ENCODE results near the gene MOG. TPM values are rescaled to one million over a fixed set of nuclear protein-coding genes. Genes with fewer than 3 reads are reported as not detected.

The MOG gene
- total and polyA plus RNA-seq, 9 donors: not detected

DNA sequence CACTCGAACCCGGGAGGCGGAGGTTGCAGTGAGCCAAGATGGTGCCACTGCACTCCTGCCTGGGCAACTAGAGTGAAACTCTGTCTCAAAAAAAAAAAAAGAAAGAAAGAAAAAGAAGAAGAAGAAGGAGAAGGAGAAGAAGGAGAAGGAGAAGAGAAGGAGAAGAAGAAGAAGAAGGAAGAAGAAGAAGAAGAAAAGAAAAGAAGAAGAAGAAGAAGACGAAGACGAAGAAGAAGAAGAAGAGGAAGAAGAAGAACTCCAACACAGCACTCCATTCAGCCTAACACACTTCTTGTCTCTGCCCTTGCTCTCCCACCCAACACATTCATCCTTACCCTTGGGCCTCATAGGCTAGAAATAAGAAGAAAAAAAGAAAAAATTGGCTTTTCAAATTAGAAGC is 17.1 kb downstream of the MOG start:
- H3K4me3 ChIP-seq (ENCODE audit: low read length): no peak overlapping the region
- DNase-seq: no peak
- no peak overlapping the region for H3K27ac ChIP-seq (ENCODE audit: low read length)
- peaks cover 4% of the 10 kb centered on the region for H3K27me3 ChIP-seq (ENCODE audit: control insufficient read depth, insufficient read depth, low read length)
- 100% methylated on average over 3 of the region's 5 CpGs for WGBS (ENCODE audit: insufficient coverage)
- H3K9me3 ChIP-seq (replicated peaks; ENCODE audit: control insufficient read depth, low read depth, low read length): no peaks in the 10 kb centered on the region
- H3K4me1 ChIP-seq (ENCODE audit: control insufficient read depth, insufficient read depth, low read length): no peaks in the 10 kb centered on the region
- H3K36me3 ChIP-seq (ENCODE audit: control insufficient read depth, insufficient read depth, low read length): no peaks in the 10 kb centered on the region

DNA sequence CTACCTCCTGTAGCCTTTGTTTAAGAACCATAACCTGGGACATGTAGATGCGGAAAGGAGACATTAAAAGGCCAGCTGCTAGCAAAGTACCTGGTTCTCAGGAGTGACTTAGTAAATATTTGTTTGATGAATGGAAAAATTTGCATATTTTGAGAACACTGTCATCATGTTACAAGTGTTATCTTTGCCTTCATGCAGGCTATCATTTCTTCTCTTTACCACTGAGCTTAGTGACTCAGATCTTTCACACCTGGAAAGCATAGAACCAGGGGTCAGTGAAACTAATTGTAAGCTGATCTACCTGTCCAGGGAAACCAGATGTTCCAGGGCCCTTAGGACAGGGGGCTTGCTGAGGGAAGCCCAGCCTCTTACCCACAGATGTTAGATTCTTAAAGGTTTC is 18.7 kb downstream of the MOG start:
- no peak overlapping the region for H3K27ac ChIP-seq (ENCODE audit: low read length)
- no CpG with 5 or more reads among the region's 1 CpG for WGBS (ENCODE audit: insufficient coverage)
- no peaks in the 10 kb centered on the region for H3K9me3 ChIP-seq (replicated peaks; ENCODE audit: control insufficient read depth, low read depth, low read length)
- DNase-seq: no peak
- peaks cover 10% of the 10 kb centered on the region for H3K27me3 ChIP-seq (ENCODE audit: control insufficient read depth, insufficient read depth, low read length)
- no peak overlapping the region for H3K4me3 ChIP-seq (ENCODE audit: low read length)
- no peaks in the 10 kb centered on the region for H3K4me1 ChIP-seq (ENCODE audit: control insufficient read depth, insufficient read depth, low read length)
- no peaks in the 10 kb centered on the region for H3K36me3 ChIP-seq (ENCODE audit: control insufficient read depth, insufficient read depth, low read length)

DNA sequence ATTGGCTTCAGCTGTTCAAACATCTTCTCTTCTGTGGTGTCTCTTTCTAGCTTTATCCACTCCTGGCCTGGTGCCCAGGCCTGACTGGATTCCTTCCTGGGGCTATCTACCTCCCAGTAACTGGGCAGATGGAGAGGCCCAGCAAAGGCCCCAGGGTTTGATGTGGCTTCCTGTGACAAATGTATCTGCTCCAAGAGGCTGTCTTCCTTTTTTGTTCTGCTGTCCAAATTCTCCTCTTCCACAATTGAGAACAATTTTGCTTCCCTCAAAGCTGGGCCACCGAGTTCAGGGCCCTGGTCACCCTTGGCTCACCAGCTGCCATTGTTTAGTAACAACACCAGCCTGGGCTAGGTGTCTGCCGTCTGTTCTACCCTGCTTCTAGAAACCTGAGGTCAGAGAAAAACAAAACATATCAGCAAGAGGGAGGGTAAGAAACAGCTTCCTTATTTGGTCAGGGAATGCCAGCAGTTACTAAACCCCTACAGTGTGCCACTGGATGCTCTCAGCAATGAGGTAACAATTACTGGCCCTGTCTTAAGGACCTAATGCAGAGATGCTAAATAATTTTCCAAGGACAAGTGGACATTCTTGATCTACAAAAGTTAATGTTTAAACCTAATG is 20.2 kb downstream of the MOG start:
- H3K27ac ChIP-seq (ENCODE audit: low read length): no peak overlapping the region
- no CpG with 5 or more reads among the region's 2 CpGs for WGBS (ENCODE audit: insufficient coverage)

DNA sequence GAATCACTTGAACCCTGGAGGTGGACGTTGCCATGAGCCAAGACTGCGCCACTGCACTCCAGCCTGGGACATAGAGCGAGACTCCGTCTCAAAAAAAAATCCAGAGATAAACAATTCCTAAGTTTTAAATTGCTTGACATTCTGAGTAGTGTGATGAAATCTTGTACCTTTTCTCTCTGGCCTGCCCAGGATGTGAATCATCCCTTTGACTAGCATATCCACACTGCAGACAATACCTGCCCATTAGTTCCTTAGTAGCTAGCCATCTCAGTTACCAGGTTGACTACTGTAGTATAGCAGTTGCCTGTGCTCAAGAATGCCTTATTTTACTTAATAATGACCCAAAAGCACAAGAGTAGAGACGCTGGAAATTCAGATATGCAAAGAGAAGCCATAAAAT is 21.2 kb downstream of the MOG start:
- Histone ChIP-seq H3K9me3 (replicated peaks; ENCODE audit: control insufficient read depth, low read depth, low read length) (no peaks in the 10 kb centered on the region), H3K36me3 (ENCODE audit: control insufficient read depth, insufficient read depth, low read length) (no peaks in the 10 kb centered on the region), H3K27me3 (ENCODE audit: control insufficient read depth, insufficient read depth, low read length) (peaks cover 9% of the 10 kb centered on the region), H3K4me3 (ENCODE audit: low read length) (no peak overlapping the region), H3K4me1 (ENCODE audit: control insufficient read depth, insufficient read depth, low read length) (no peaks in the 10 kb centered on the region), H3K27ac (ENCODE audit: low read length) (no peak overlapping the region)
- no peak for DNase-seq
- WGBS (ENCODE audit: insufficient coverage): 80% methylated on average over 1 of the region's 5 CpGs

More for the DNA sequence above, 20.2 kb downstream of the MOG start:
- DNase-seq: no peak
- no peaks in the 10 kb centered on the region for H3K36me3 ChIP-seq (ENCODE audit: control insufficient read depth, insufficient read depth, low read length)
- no peaks in the 10 kb centered on the region for H3K9me3 ChIP-seq (replicated peaks; ENCODE audit: control insufficient read depth, low read depth, low read length)
- no peak overlapping the region for H3K4me3 ChIP-seq (ENCODE audit: low read length)
- no peaks in the 10 kb centered on the region for H3K4me1 ChIP-seq (ENCODE audit: control insufficient read depth, insufficient read depth, low read length)
- peaks cover 9% of the 10 kb centered on the region for H3K27me3 ChIP-seq (ENCODE audit: control insufficient read depth, insufficient read depth, low read length)

DNA sequence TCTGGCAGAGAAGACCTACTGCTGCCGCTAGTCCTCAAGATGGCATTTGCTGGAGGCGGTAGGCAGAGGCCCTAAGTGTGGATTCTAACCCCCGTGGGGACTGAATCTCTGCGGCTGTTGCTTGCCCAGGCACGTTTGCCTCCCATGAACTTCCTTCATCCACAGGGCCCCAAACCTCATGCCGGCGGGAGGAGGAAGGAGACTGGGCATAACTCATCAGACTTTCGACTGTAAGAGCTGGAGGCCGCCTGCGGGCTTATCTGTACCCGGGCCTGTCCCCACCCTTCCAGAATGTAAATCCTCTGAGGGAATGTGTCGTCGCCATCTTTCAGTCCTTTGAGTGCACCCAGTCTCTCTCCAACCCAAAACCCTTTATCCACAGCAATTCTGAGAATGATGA is 23.1 kb downstream of the MOG start:
- H3K9me3 ChIP-seq (replicated peaks; ENCODE audit: control insufficient read depth, low read depth, low read length): no peaks in the 10 kb centered on the region
- WGBS (ENCODE audit: insufficient coverage): 98% methylated on average over 4 of the region's 13 CpGs
- H3K27ac ChIP-seq (ENCODE audit: low read length): no peak overlapping the region
- no peak overlapping the region for H3K4me3 ChIP-seq (ENCODE audit: low read length)
- H3K27me3 ChIP-seq (ENCODE audit: control insufficient read depth, insufficient read depth, low read length): peaks cover 9% of the 10 kb centered on the region
- H3K36me3 ChIP-seq (ENCODE audit: control insufficient read depth, insufficient read depth, low read length): no peaks in the 10 kb centered on the region
- H3K4me1 ChIP-seq (ENCODE audit: control insufficient read depth, insufficient read depth, low read length): no peaks in the 10 kb centered on the region
- no peak for DNase-seq

GRCh38 chr6:29680416-29680815 is 23.5 kb downstream of the MOG start:
- no peak overlapping the region for H3K4me3 ChIP-seq (ENCODE audit: low read length)
- no peaks in the 10 kb centered on the region for H3K9me3 ChIP-seq (replicated peaks; ENCODE audit: control insufficient read depth, low read depth, low read length)
- peaks cover 9% of the 10 kb centered on the region for H3K27me3 ChIP-seq (ENCODE audit: control insufficient read depth, insufficient read depth, low read length)
- H3K27ac ChIP-seq (ENCODE audit: low read length): no peak overlapping the region
- H3K4me1 ChIP-seq (ENCODE audit: control insufficient read depth, insufficient read depth, low read length): no peaks in the 10 kb centered on the region
- DNase-seq: no peak
- H3K36me3 ChIP-seq (ENCODE audit: control insufficient read depth, insufficient read depth, low read length): no peaks in the 10 kb centered on the region
- WGBS (ENCODE audit: insufficient coverage): 57% methylated on average over 24 of the region's 24 CpGs

- Histone ChIP-seq H3K4me3 (ENCODE audit: low read length) (no peak within 1 kb of the TSS), H3K27ac (ENCODE audit: low read length) (no peak within 1 kb of the TSS), H3K4me1 (ENCODE audit: control insufficient read depth, insufficient read depth, low read length) (no peaks in the 10 kb centered on the region), H3K36me3 (ENCODE audit: control insufficient read depth, insufficient read depth, low read length) (no peaks in the 10 kb centered on the region), H3K27me3 (ENCODE audit: control insufficient read depth, insufficient read depth, low read length) (peaks cover 11% of the 10 kb centered on the region), H3K9me3 (replicated peaks; ENCODE audit: control insufficient read depth, low read depth, low read length) (no peaks in the 10 kb centered on the region)
- DNase-seq: no peak
- 58% methylated on average over 22 of the region's 31 CpGs for WGBS (ENCODE audit: insufficient coverage)
These were observed 24.0 kb downstream of the MOG start, which contains the start of gene ZFP57 for GRCh38 chr6:29680904-29681303. ZFP57 (minus strand) TSS chr6:29681152; CDS start chr6:29677003, 4,149 bp downstream.

DNA sequence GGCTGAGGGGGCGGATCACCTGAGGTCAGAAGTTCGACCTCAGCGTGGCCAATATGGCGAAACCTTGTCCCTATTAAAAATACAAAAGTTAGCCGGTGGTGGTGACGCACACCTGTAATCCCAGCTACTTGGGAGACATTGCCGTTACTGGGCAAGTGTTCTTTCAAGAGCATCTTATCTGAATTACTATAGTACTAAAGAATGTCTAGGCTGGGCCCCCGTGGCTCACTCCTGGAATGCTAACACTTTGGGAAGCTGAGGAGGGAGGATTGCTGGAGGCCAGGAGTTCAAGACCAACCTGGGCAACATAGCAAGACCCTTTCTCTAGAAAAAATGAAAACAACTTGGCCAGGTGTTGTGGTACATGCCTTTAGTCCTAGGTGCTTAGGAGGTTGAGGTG is 24.9 kb downstream of the MOG start:
- 91% methylated on average over 7 of the region's 8 CpGs for WGBS (ENCODE audit: insufficient coverage)
- no peak overlapping the region for H3K4me3 ChIP-seq (ENCODE audit: low read length)
- H3K9me3 ChIP-seq (replicated peaks; ENCODE audit: control insufficient read depth, low read depth, low read length): no peaks in the 10 kb centered on the region
- no peak overlapping the region for H3K27ac ChIP-seq (ENCODE audit: low read length)
- no peaks in the 10 kb centered on the region for H3K36me3 ChIP-seq (ENCODE audit: control insufficient read depth, insufficient read depth, low read length)
- no peaks in the 10 kb centered on the region for H3K4me1 ChIP-seq (ENCODE audit: control insufficient read depth, insufficient read depth, low read length)
- no peak for DNase-seq
- peaks cover 11% of the 10 kb centered on the region for H3K27me3 ChIP-seq (ENCODE audit: control insufficient read depth, insufficient read depth, low read length)

DNA sequence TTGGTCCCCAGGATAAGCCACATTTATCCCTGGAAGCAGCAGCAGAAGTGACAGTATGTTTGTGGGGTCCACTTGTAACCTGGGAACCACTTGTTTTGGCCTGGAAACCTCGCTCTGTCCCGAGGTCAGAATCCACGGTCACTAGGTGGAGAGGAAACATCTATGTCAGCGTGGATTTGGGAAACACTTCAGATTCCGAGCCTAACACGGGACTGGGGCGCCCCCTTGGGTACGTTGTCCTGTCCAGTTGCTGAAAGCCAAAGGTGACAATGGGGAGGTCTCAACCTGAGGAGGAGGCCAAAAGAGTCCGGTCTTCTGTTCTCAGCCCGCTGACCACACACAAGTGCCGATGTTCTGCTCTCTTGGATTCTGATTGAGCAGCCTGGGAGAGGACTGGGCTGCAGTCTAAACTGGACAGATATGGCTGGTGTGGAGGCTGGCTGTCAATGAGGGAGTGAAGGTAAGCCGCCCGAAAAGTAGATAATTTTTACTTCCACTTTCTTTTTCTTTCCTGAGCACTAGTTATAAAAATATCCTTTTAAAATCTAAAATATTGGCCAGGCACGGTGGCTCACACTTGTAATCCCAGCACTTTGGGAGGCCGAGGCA is 28.9 kb downstream of the MOG start:
- Histone ChIP-seq H3K36me3 (ENCODE audit: control insufficient read depth, insufficient read depth, low read length) (no peaks in the 10 kb centered on the region), H3K4me3 (ENCODE audit: low read length) (no peak overlapping the region), H3K27ac (ENCODE audit: low read length) (no peak overlapping the region), H3K27me3 (ENCODE audit: control insufficient read depth, insufficient read depth, low read length) (peaks cover 2% of the 10 kb centered on the region), H3K9me3 (replicated peaks; ENCODE audit: control insufficient read depth, low read depth, low read length) (no peaks in the 10 kb centered on the region), H3K4me1 (ENCODE audit: control insufficient read depth, insufficient read depth, low read length) (no peaks in the 10 kb centered on the region)
- DNase-seq: no peak
- WGBS (ENCODE audit: insufficient coverage): 62% methylated on average over 11 of the region's 15 CpGs

GRCh38 chr6:29694637-29695036 is 37.7 kb downstream of the MOG start:
- DNase-seq: no peak
- Histone ChIP-seq H3K4me1 (ENCODE audit: control insufficient read depth, insufficient read depth, low read length) (no peaks in the 10 kb centered on the region), H3K27me3 (ENCODE audit: control insufficient read depth, insufficient read depth, low read length) (no peaks in the 10 kb centered on the region), H3K4me3 (ENCODE audit: low read length) (no peak overlapping the region), H3K27ac (ENCODE audit: low read length) (no peak overlapping the region), H3K9me3 (replicated peaks; ENCODE audit: control insufficient read depth, low read depth, low read length) (peaks cover 3% of the 10 kb centered on the region), H3K36me3 (ENCODE audit: control insufficient read depth, insufficient read depth, low read length) (no peaks in the 10 kb centered on the region)
- WGBS (ENCODE audit: insufficient coverage): 60% methylated on average over 3 of the region's 3 CpGs

All from muscle of leg (tissue), 11 donors.